Lower leg skin (tissue), 3 donors: ENCODE data around the gene EIPR1.

Source experiments
- POLR2A ChIP-seq, 2 donors: fragments of 450-650 bp; IDR thresholded peaks; one replicate each; pipeline ENCODE4 v1.6.1; 2016 to 2017; ENCODE audit warnings: antibody characterized with exemption in 2 of 2, mild to moderate bottlenecking in 1 of 2, moderate library complexity in 1 of 2
- TF ChIP-seq, protein P1 (sequence below), 3 donors: fragments of 450-650 bp; IDR thresholded peaks; one replicate each; pipeline ENCODE4 v1.5.1; 2016; ENCODE audit warnings: antibody characterized with exemption in 3 of 3, mild to moderate bottlenecking in 3 of 3, moderate library complexity in 2 of 3

DNA sequence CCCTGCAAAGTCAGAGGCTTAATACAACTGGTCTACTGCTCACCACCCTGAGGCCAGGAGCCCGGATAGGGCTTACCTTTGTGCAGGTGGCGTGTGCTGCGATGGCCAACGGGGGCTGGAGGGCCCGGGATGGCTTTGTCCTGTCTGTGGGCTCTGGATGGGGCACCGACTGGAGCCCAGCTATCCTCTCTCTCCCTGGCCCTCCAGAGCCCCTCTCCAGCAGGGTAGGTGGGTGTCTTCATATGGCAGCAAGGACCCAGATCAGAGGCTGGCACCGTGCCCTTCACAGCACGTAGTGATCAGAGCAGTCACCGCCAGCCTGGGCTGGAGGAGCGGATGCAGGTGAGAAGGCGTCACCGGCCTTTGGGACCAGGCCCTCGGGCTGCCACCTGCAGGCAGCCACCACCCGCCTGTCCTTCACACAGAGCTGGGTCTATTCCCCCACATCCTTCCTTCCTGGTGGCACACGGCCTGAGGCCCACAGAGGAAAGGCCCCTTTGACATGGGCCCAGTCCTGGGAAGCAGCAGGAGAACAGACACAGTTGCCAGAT lies 232.1 kb downstream of the EIPR1 start:
- TF ChIP-seq, protein P1, sequence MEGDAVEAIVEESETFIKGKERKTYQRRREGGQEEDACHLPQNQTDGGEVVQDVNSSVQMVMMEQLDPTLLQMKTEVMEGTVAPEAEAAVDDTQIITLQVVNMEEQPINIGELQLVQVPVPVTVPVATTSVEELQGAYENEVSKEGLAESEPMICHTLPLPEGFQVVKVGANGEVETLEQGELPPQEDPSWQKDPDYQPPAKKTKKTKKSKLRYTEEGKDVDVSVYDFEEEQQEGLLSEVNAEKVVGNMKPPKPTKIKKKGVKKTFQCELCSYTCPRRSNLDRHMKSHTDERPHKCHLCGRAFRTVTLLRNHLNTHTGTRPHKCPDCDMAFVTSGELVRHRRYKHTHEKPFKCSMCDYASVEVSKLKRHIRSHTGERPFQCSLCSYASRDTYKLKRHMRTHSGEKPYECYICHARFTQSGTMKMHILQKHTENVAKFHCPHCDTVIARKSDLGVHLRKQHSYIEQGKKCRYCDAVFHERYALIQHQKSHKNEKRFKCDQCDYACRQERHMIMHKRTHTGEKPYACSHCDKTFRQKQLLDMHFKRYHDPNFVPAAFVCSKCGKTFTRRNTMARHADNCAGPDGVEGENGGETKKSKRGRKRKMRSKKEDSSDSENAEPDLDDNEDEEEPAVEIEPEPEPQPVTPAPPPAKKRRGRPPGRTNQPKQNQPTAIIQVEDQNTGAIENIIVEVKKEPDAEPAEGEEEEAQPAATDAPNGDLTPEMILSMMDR (IDR thresholded peaks at IDR 0.05): no peak
- no peak for TF ChIP-seq POLR2A (IDR thresholded peaks at IDR 0.05)
